HepG2 (cell line): ENCODE measurements around the gene AUP1. TPM values are rescaled to one million over a fixed set of nuclear protein-coding genes. Genes with fewer than 3 reads are reported as not detected.

ENCODE experiments used
- AGO2 ChIP-seq: fragments of 200-400 bp; formaldehyde crosslinking; optimal IDR thresholded peaks from 2 replicates; pipeline ENCODE3; 2017; ENCODE audit warnings: mild to moderate bottlenecking, low read depth, low read length, moderate library complexity
- DR1 ChIP-seq: sonication (generic); formaldehyde crosslinking; IDR thresholded peaks from 2 replicates; pipeline ENCODE4 v1.8.0; 2021; ENCODE audit warnings: mild to moderate bottlenecking, missing genetic modification reagents, inconsistent platforms
- JARID2 ChIP-seq: sonication (generic); formaldehyde crosslinking; IDR thresholded peaks from 2 replicates; pipeline ENCODE4 v1.8.1; 2023; ENCODE audit warnings: missing genetic modification reagents, inconsistent platforms; ENCODE audit not compliant: insufficient replicate concordance
- JUND ChIP-seq: sonication (generic); formaldehyde crosslinking; IDR thresholded peaks from 2 replicates; pipeline ENCODE4 v1.8.0; 2022; ENCODE audit warnings: mild to moderate bottlenecking, missing genetic modification reagents
- KAT8 ChIP-seq: IDR thresholded peaks from 2 replicates; pipeline ENCODE4 v1.6.1; 2016; ENCODE audit warnings: missing genetic modification reagents, missing compliant biosample characterization
- KLF11 ChIP-seq: IDR thresholded peaks from 2 replicates; pipeline ENCODE4 v1.6.1; 2016; ENCODE audit warnings: missing compliant biosample characterization
- MLLT10 ChIP-seq: sonication (generic); formaldehyde crosslinking; IDR thresholded peaks from 2 replicates; pipeline ENCODE4 v1.4.0; 2020; ENCODE audit warnings: missing genetic modification reagents
- PAF1 ChIP-seq: IDR thresholded peaks from 2 replicates; pipeline ENCODE4 v1.6.1; 2016; ENCODE audit warnings: missing genetic modification reagents, missing compliant biosample characterization
- POLR2A ChIP-seq, 2 experiments: IDR thresholded peaks; 2 replicates each; pipeline ENCODE4 v1.6.1; 2011; ENCODE audit warnings: low read depth in 2 of 2, low read length in 2 of 2, mild to moderate bottlenecking in 1 of 2, moderate library complexity in 1 of 2; ENCODE audit not compliant: insufficient read depth in 1 of 2
- RAD21 ChIP-seq: fragments of 450-650 bp; formaldehyde crosslinking; IDR thresholded peaks from 2 replicates; pipeline ENCODE4 v1.5.0; 2020; ENCODE audit warnings: mild to moderate bottlenecking
- RBM22 ChIP-seq: fragments of 200-400 bp; formaldehyde crosslinking; optimal IDR thresholded peaks from 2 replicates; pipeline ENCODE3; 2017; ENCODE audit warnings: mild to moderate bottlenecking, low read length, moderate library complexity
- STAT5B ChIP-seq: sonication (generic); formaldehyde crosslinking; IDR thresholded peaks from 2 replicates; pipeline ENCODE4 v1.4.0; 2020; ENCODE audit warnings: missing genetic modification reagents
- SYNCRIP ChIP-seq: fragments of 200-400 bp; formaldehyde crosslinking; IDR thresholded peaks from 2 replicates; pipeline ENCODE4 v1.6.1; 2018; ENCODE audit warnings: mild to moderate bottlenecking, low read depth, low read length; ENCODE audit not compliant: insufficient read depth
- TOE1 ChIP-seq: sonication (generic); formaldehyde crosslinking; IDR thresholded peaks from 2 replicates; pipeline ENCODE4 v1.4.0; 2020; ENCODE audit warnings: mild to moderate bottlenecking, missing genetic modification reagents
- ZBTB42 ChIP-seq: sonication (generic); formaldehyde crosslinking; IDR thresholded peaks from 2 replicates; pipeline ENCODE4 v1.5.0; 2020; ENCODE audit warnings: mild to moderate bottlenecking, missing genetic modification reagents
- ZC3H4 ChIP-seq: sonication (generic); formaldehyde crosslinking; IDR thresholded peaks from 2 replicates; pipeline ENCODE4 v1.4.0; 2020; ENCODE audit warnings: missing genetic modification reagents, borderline replicate concordance
- ZFX ChIP-seq: sonication (generic); formaldehyde crosslinking; IDR thresholded peaks from 2 replicates; pipeline ENCODE4 v1.4.0; 2020; ENCODE audit warnings: mild to moderate bottlenecking, low read depth, missing genetic modification reagents, moderate library complexity
- ZMYM2 ChIP-seq: sonication (generic); formaldehyde crosslinking; IDR thresholded peaks from 2 replicates; pipeline ENCODE4 v1.8.0; 2022; ENCODE audit warnings: mild to moderate bottlenecking, missing genetic modification reagents
- ZNF468 ChIP-seq: sonication (generic); formaldehyde crosslinking; IDR thresholded peaks from 2 replicates; pipeline ENCODE4 v1.8.0; 2022; ENCODE audit warnings: mild to moderate bottlenecking, moderate library complexity, missing genetic modification reagents
- ZNF501 ChIP-seq: sonication (generic); formaldehyde crosslinking; IDR thresholded peaks from 2 replicates; pipeline ENCODE4 v1.5.1; 2020; ENCODE audit warnings: mild to moderate bottlenecking, moderate library complexity, missing genetic modification reagents
- ZNF766 ChIP-seq: sonication (generic); formaldehyde crosslinking; IDR thresholded peaks from 2 replicates; pipeline ENCODE4 v1.5.0; 2020; ENCODE audit warnings: missing genetic modification reagents, borderline replicate concordance
- polyA plus RNA-seq, 8 experiments: library from polyadenylated mRNA; depleted of rRNA in 3 of 8; stranded (reverse) in 7 of 8; unstranded in 1 of 8; fragments of >200 nt; fragmentation: Illumina TruSeq in 4 of 8; extraction: Trizol in 4 of 8; gene quantifications; 2 replicates each; pipeline versions ENCODE4 v1.2.1 to v1.2.3, GENCODE V29; 2011 to 2016; ENCODE audit warnings: low read depth in 4 of 8, missing spikeins in 1 of 8, mixed read lengths in 1 of 8; ENCODE audit not compliant: insufficient read depth in 1 of 8
- total RNA-seq, 5 experiments: library from RNA; depleted of rRNA; stranded (reverse); fragments of >200 nt; fragmentation: Illumina TruSeq; extraction: Trizol; gene quantifications; 2 replicates each; pipeline ENCODE4 v1.2.3, GENCODE V29; 2016; ENCODE audit warnings: low read depth in 1 of 5
- TF ChIP-seq, protein P1 (sequence below): sonication (generic); formaldehyde crosslinking; IDR thresholded peaks from 2 replicates; pipeline ENCODE4 v1.5.0; 2020; ENCODE audit warnings: missing genetic modification reagents
- TF ChIP-seq, protein P2 (sequence below): IDR thresholded peaks from 2 replicates; pipeline ENCODE4 v1.6.1; 2012; ENCODE audit warnings: low read depth, low read length, improper control_type of control experiment
- TF ChIP-seq, protein P3 (sequence below): sonication (generic); formaldehyde crosslinking; IDR thresholded peaks from 2 replicates; pipeline ENCODE4 v1.8.1; 2022; ENCODE audit warnings: low read depth, mild to moderate bottlenecking, missing genetic modification reagents
- TF ChIP-seq, protein P4 (sequence below): sonication (generic); formaldehyde crosslinking; IDR thresholded peaks from 2 replicates; pipeline ENCODE4 v1.5.0; 2020; ENCODE audit warnings: missing genetic modification reagents

AUP1 gene
- total and polyA plus RNA-seq, 2 of the 13 experiments (the other 11 are each of a cell fraction or from before 2014, with no cell fraction given), result 174 to 267 TPM

DNA sequence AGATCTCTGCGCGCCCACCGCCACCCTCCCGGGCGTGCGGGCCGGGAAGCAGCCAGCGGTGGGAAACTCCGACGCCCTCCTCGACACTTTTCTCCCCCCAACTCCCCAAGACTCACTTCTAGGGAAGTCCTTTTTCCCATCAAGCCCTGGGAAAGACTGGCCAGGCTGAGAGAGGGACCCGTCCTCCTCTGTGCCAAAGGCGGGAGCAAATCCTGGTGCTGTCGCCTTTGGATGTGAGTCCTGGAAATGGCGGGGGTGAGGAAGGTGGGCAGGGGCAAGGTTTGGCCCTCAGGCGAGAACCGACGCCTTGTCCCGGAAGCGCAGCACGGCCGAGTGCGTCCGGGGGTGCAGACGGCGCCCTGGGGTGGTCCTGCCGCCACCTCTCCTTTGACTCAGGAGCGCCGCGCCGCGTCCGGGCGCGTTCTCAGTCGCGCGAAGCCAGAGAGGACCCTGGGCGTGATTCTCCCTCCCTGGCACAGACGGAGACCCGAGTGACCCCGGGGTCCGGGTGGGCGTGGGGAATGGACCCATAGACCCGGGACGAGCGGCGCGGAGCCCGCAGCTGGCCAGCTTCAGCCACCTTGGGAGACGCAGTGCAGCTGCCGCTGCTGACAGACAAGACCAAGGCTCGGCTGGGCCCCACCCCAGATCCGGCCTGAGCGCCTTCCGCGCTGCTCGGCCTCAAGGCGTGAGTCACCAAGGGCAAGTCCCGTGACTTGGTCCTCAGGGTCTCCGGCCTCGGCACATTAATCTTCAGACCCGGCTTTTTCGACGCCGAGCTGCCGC lies 26.6 kb downstream of the AUP1 start (continued):
- TF ChIP-seq ZNF766 (no peak; the same call in 1 of the 2 replicates), RAD21 (CRISPR knock-in tag) (peak; percentile 95), POLR2A (IDR thresholded peaks at IDR 0.05; ENCODE audit: insufficient read depth in 1 of 2, low read depth in 2 of 2, low read length in 2 of 2) (peak in 1 of 2 experiments; percentile 33; a peak in 1 of 4 replicates), STAT5B (CRISPR knock-in tag) (0 out of 2 replicates have a peak, but pooled peaks have one; percentile 19), ZNF468 (CRISPR knock-in tag) (0 out of 2 replicates have a peak, but pooled peaks have one; percentile 90), TOE1 (CRISPR knock-in tag) (no peak), KLF11 (CRISPR knock-in tag) (no peak; the same call in 1 of the 2 replicates), ZC3H4 (peak; percentile 87), ZNF501 (CRISPR knock-in tag) (peak; percentile 92), DR1 (CRISPR knock-in tag) (0 out of 2 replicates have a peak, but pooled peaks have one; percentile 28), MLLT10 (CRISPR knock-in tag) (no peak), ZBTB42 (CRISPR knock-in tag) (no peak), AGO2 (peak; percentile 99), JUND (peak; percentile 55; the same call in 1 of the 2 replicates), PAF1 (CRISPR knock-in tag) (0 out of 2 replicates have a peak, but pooled peaks have one; percentile 32), SYNCRIP (no peak), ZMYM2 (CRISPR knock-in tag) (peak; percentile 87; the same call in 1 of the 2 replicates), KAT8 (CRISPR knock-in tag) (no peak; the same call in 1 of the 2 replicates), ZFX (peak; percentile 69; the same call in 1 of the 2 replicates), RBM22 (peak; percentile 92), JARID2 (CRISPR knock-in tag) (no peak)
- TF ChIP-seq, protein P1, sequence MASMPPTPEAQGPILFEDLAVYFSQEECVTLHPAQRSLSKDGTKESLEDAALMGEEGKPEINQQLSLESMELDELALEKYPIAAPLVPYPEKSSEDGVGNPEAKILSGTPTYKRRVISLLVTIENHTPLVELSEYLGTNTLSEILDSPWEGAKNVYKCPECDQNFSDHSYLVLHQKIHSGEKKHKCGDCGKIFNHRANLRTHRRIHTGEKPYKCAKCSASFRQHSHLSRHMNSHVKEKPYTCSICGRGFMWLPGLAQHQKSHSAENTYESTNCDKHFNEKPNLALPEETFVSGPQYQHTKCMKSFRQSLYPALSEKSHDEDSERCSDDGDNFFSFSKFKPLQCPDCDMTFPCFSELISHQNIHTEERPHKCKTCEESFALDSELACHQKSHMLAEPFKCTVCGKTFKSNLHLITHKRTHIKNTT, result no peak
- TF ChIP-seq, protein P2, sequence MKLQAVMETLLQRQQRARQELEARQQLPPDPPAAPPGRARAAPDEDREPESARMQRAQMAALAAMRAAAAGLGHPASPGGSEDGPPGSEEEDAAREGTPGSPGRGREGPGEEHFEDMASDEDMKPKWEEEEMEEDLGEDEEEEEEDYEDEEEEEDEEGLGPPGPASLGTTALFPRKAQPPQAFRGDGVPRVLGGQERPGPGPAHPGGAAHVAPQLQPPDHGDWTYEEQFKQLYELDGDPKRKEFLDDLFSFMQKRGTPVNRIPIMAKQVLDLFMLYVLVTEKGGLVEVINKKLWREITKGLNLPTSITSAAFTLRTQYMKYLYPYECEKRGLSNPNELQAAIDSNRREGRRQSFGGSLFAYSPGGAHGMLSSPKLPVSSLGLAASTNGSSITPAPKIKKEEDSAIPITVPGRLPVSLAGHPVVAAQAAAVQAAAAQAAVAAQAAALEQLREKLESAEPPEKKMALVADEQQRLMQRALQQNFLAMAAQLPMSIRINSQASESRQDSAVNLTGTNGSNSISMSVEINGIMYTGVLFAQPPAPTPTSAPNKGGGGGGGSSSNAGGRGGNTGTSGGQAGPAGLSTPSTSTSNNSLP, result no peak
- TF ChIP-seq, protein P3, sequence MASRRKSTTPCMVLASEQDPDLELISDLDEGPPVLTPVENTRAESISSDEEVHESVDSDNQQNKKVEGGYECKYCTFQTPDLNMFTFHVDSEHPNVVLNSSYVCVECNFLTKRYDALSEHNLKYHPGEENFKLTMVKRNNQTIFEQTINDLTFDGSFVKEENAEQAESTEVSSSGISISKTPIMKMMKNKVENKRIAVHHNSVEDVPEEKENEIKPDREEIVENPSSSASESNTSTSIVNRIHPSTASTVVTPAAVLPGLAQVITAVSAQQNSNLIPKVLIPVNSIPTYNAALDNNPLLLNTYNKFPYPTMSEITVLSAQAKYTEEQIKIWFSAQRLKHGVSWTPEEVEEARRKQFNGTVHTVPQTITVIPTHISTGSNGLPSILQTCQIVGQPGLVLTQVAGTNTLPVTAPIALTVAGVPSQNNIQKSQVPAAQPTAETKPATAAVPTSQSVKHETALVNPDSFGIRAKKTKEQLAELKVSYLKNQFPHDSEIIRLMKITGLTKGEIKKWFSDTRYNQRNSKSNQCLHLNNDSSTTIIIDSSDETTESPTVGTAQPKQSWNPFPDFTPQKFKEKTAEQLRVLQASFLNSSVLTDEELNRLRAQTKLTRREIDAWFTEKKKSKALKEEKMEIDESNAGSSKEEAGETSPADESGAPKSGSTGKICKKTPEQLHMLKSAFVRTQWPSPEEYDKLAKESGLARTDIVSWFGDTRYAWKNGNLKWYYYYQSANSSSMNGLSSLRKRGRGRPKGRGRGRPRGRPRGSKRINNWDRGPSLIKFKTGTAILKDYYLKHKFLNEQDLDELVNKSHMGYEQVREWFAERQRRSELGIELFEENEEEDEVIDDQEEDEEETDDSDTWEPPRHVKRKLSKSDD (CRISPR knock-in tag), result peak; percentile 13; the same call in 1 of the 2 replicates
- TF ChIP-seq, protein P4, sequence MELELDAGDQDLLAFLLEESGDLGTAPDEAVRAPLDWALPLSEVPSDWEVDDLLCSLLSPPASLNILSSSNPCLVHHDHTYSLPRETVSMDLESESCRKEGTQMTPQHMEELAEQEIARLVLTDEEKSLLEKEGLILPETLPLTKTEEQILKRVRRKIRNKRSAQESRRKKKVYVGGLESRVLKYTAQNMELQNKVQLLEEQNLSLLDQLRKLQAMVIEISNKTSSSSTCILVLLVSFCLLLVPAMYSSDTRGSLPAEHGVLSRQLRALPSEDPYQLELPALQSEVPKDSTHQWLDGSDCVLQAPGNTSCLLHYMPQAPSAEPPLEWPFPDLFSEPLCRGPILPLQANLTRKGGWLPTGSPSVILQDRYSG (CRISPR knock-in tag), result no peak
